MCF 10A (cell line): ENCODE results near the gene ATG7. TPM values are rescaled to one million over a fixed set of nuclear protein-coding genes. Genes with fewer than 3 reads are reported as not detected.
"Not testable (repeated sequence)": the region's sequence is repeated elsewhere in the genome, so short reads cannot be mapped to it uniquely, and the experiment has no call there.

Experiments
- BruUV-seq: library from RNA; stranded (reverse); fragments of 400-500 nt; replicated peaks from 2 replicates; lab custom pipeline; 2021; lab: Mats Ljungman, UMichigan
- CTCF ChIA-PET: fragments of 300-600 bp; sonication (Branson Sonifier 250); formaldehyde crosslinking; extraction: SDS; loops from one replicate; lab custom pipeline; 2021; ENCODE audit warnings: antibody characterized with exemption, inconsistent platforms; lab: Yijun Ruan, JAX
- POLR2A ChIA-PET: fragments of 300-600, 350-650 bp; sonication (Branson Sonifier 250); formaldehyde crosslinking; extraction: SDS; loops from one replicate; lab custom pipeline; 2020; ENCODE audit warnings: antibody characterized with exemption, inconsistent platforms; lab: Yijun Ruan, JAX
- DNase-seq: peaks from one replicate; pipeline ENCODE4 v3.0.0-alpha.2; 2018; ENCODE audit not compliant: unreplicated experiment
- H3K27ac Mint-ChIP-seq: one replicate; pipeline ENCODE4 v1.8.0; 2022; ENCODE audit warnings: mild to moderate bottlenecking, low read depth, mixed read lengths; ENCODE audit not compliant: unreplicated experiment
- H3K27me3 Mint-ChIP-seq: one replicate; pipeline ENCODE4 v1.8.0; 2022; ENCODE audit warnings: mixed read lengths; ENCODE audit not compliant: insufficient read depth, unreplicated experiment
- H3K36me3 Mint-ChIP-seq: one replicate; pipeline ENCODE4 v1.8.0; 2022; ENCODE audit warnings: mild to moderate bottlenecking, moderate library complexity, mixed read lengths; ENCODE audit not compliant: insufficient read depth, unreplicated experiment
- H3K4me1 Mint-ChIP-seq: one replicate; pipeline ENCODE4 v1.8.0; 2022; ENCODE audit warnings: mixed read lengths; ENCODE audit not compliant: insufficient read depth, unreplicated experiment
- H3K4me3 Mint-ChIP-seq: one replicate; pipeline ENCODE4 v1.8.0; 2022; ENCODE audit warnings: mild to moderate bottlenecking, moderate library complexity, mixed read lengths; ENCODE audit not compliant: unreplicated experiment
- H3K9me3 Mint-ChIP-seq: one replicate; pipeline ENCODE4 v1.8.0; 2022; ENCODE audit warnings: mixed read lengths; ENCODE audit not compliant: unreplicated experiment
- CTCF ChIP-seq: fragments of 200-600 bp; IDR thresholded peaks from one replicate; pipeline ENCODE4 v1.8.0; 2022; ENCODE audit warnings: antibody characterized with exemption, mild to moderate bottlenecking; ENCODE audit not compliant: unreplicated experiment
- intact Hi-C: fragments of 100-400 bp; cut with micrococcal nuclease; formaldehyde crosslinking; loops from 2 replicates; pipeline ENCODE4 v1.14.1; 2022
- total RNA-seq: library from RNA; stranded (reverse); gene quantifications from 2 replicates; pipeline ENCODE4 v1.2.3, GENCODE V29; 2022

Gene ATG7
- total RNA-seq, 1 experiment from 2014 or later: 54.0 TPM

- no peak overlapping the region for H3K27ac Mint-ChIP-seq
- CTCF ChIA-PET: interaction anchor here (1.7 kb wide), 1 partner anchor 11 kb away, joined by 4 read pairs; no protein-coding TSS in a partner anchor
These were observed 238.2 kb downstream of the ATG7 start for GRCh38 chr3:11510356-11510755.

GRCh38 chr3:11511606-11512005, 239.4 kb downstream of the ATG7 start:
- BruUV-seq, DNase-seq, H3K4me3 Mint-ChIP-seq, CTCF ChIA-PET, H3K36me3 Mint-ChIP-seq, H3K27ac Mint-ChIP-seq, intact Hi-C loops, POLR2A ChIA-PET, H3K9me3 Mint-ChIP-seq, H3K27me3 Mint-ChIP-seq: not testable (repeated sequence)
- peaks cover 23% of the 10 kb centered on the region for H3K4me1 Mint-ChIP-seq

More at GRCh38 chr3:11510356-11510755, 238.2 kb downstream of the ATG7 start:
- no peak for DNase-seq
- TF ChIP-seq CTCF: no peak
- peaks cover 4% of the 10 kb centered on the region for H3K36me3 Mint-ChIP-seq
- H3K4me3 Mint-ChIP-seq: no peak overlapping the region
- H3K9me3 Mint-ChIP-seq: no peaks in the 10 kb centered on the region
- H3K27me3 Mint-ChIP-seq: no peaks in the 10 kb centered on the region
- BruUV-seq: no TSS peak
- H3K4me1 Mint-ChIP-seq: peaks cover 23% of the 10 kb centered on the region
- intact Hi-C loops: no loop called here
- POLR2A ChIA-PET: interaction anchor here (0.6 kb wide), 1 partner anchor 172 kb away, joined by 3 read pairs; no protein-coding TSS in a partner anchor

- DNase-seq, H3K27ac Mint-ChIP-seq, H3K9me3 Mint-ChIP-seq, intact Hi-C loops, H3K27me3 Mint-ChIP-seq, H3K4me3 Mint-ChIP-seq, H3K36me3 Mint-ChIP-seq, BruUV-seq: not testable (repeated sequence)
- H3K4me1 Mint-ChIP-seq: peaks cover 23% of the 10 kb centered on the region
- ChIA-PET CTCF (interaction anchor here (0.7 kb wide), 1 partner anchor 15 kb away, joined by 3 read pairs; no protein-coding TSS in a partner anchor), POLR2A (interaction anchor here (0.6 kb wide), 1 partner anchor 826 kb away, joined by 3 read pairs; no protein-coding TSS in a partner anchor)
These were observed 241.1 kb downstream of the ATG7 start for GRCh38 chr3:11513125-11513816.

- no peak overlapping the region for H3K4me3 Mint-ChIP-seq
These were observed 241.6 kb downstream of the ATG7 start for GRCh38 chr3:11513817-11514135.

More at GRCh38 chr3:11513817-11514135, 241.6 kb downstream of the ATG7 start:
- Mint-ChIP-seq H3K9me3 (no peaks in the 10 kb centered on the region), H3K4me1 (peaks cover 23% of the 10 kb centered on the region), H3K27ac (no peak overlapping the region), H3K36me3 (no peaks in the 10 kb centered on the region), H3K27me3 (no peaks in the 10 kb centered on the region)
- POLR2A ChIA-PET: interaction anchor here (0.6 kb wide), 1 partner anchor 825 kb away, joined by 3 read pairs; no protein-coding TSS in a partner anchor
- no peak for DNase-seq
- no peak for TF ChIP-seq CTCF
- intact Hi-C loops: no loop called here
- BruUV-seq: no TSS peak
- CTCF ChIA-PET: no interaction called here
